C4-2B (cell line): ENCODE results near the gene CLDN6.

ENCODE experiments used
- H3K27ac ChIP-seq: fragments of 450-650 bp; 2 replicates; pipeline ENCODE4 v1.5.1; 2017
- CTCF ChIP-seq: fragments of 450-650 bp; conservative IDR thresholded peaks from 2 replicates; pipeline ENCODE4 v1.5.1; 2017; ENCODE audit warnings: mild to moderate bottlenecking
- ZFX ChIP-seq: fragments of 450-650 bp; IDR thresholded peaks from 2 replicates; pipeline ENCODE4 v1.6.1; 2017

CLDN6 gene

GRCh38 chr16:2973605-2974318 is 44.2 kb downstream of the CLDN6 start:
- TF ChIP-seq CTCF (no peak), ZFX (no peak)
- H3K27ac ChIP-seq = peak overlapping the region; percentile 92

- H3K27ac ChIP-seq = peak overlapping the region; percentile 92
- no peak for TF ChIP-seq ZFX
- TF ChIP-seq CTCF = no peak
Observed at GRCh38 chr16:2973093-2973492, 44.9 kb downstream of the CLDN6 start.

GRCh38 chr16:2971985-2972784 is 45.8 kb downstream of the CLDN6 start:
- H3K27ac ChIP-seq = peak overlapping the region; percentile 92
- TF ChIP-seq CTCF (no peak), ZFX (no peak)

- peak overlapping the region; percentile 92 for H3K27ac ChIP-seq
- TF ChIP-seq ZFX (no peak), CTCF (no peak)
Observed at GRCh38 chr16:2971134-2971984, 46.6 kb downstream of the CLDN6 start.

- peak overlapping the region; percentile 92 for H3K27ac ChIP-seq
Observed at GRCh38 chr16:2970563-2970962, 47.4 kb downstream of the CLDN6 start.

More at GRCh38 chr16:2970563-2970962, 47.4 kb downstream of the CLDN6 start:
- no peak for TF ChIP-seq CTCF
- TF ChIP-seq ZFX = no peak
